ENCODE data around the gene PIK3C2A.

DNA sequence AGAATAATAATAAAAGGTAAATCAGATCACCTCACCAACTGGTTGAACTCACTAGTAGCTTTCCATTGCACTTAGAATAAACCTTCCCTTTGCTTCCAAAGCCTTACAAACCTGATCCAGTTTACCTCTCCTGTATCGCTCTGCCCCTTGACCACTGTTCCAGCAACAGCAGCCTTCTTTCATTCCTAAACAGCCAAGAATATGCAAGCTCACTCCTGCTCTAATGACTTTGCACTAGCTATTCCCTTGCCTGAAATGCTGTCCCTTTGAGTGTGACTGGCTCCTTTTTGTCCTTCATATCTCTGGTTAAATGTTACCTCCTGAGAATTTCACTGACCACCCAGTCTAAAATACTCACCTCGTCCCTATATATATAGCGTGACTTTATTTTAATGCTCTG is 9.6 kb upstream of the PIK3C2A start:
- TF ChIP-seq POLR2AphosphoS5 (IDR thresholded peaks at IDR 0.05; ENCODE audit: borderline replicate concordance, low read depth, low read length) (no peak), EZH2 (IDR thresholded peaks at IDR 0.05) (no peak)
